HAP-1 (cell line): ENCODE results near the gene C5orf52.
"Not testable (repeated sequence)": the region's sequence is repeated elsewhere in the genome, so short reads cannot be mapped to it uniquely, and the experiment has no call there.

Experiments
- DNase-seq, 2 experiments: peaks; one replicate each; pipeline ENCODE4 v3.0.0-alpha.2; 2016 to 2020; ENCODE audit warnings: low spot score in 2 of 2
- H3K27me3 ChIP-seq: fragments of 250-450 bp; sonication (Bioruptor Pico); 2 replicates; pipeline ENCODE4 v1.5.1; 2020; ENCODE audit warnings: low read depth, mild to moderate bottlenecking, moderate library complexity
- H3K36me3 ChIP-seq: fragments of 250-450 bp; sonication (Bioruptor Pico); replicated peaks from 2 replicates; pipeline ENCODE4 v1.5.1; 2020; ENCODE audit warnings: mild to moderate bottlenecking
- H3K4me1 ChIP-seq: fragments of 250-450 bp; sonication (Bioruptor Pico); 2 replicates; pipeline ENCODE4 v1.5.1; 2020; ENCODE audit warnings: mild to moderate bottlenecking
- H3K4me3 ChIP-seq: fragments of 250-450 bp; sonication (Bioruptor Pico); 2 replicates; pipeline ENCODE4 v1.5.1; 2020; ENCODE audit warnings: mild to moderate bottlenecking, moderate library complexity
- H3K9me3 ChIP-seq: fragments of 250-450 bp; sonication (Bioruptor Pico); 2 replicates; pipeline ENCODE4 v1.5.1; 2020; ENCODE audit warnings: mild to moderate bottlenecking, moderate library complexity
- in situ Hi-C: fragments of 300-500 bp; cut with MboI; formaldehyde crosslinking; loops from 3 replicates; pipeline ENCODE4 v1.14.3; 2020; ENCODE audit warnings: low sequenced_read_pairs, inconsistent platforms, mixed read lengths

C5orf52 gene

DNA sequence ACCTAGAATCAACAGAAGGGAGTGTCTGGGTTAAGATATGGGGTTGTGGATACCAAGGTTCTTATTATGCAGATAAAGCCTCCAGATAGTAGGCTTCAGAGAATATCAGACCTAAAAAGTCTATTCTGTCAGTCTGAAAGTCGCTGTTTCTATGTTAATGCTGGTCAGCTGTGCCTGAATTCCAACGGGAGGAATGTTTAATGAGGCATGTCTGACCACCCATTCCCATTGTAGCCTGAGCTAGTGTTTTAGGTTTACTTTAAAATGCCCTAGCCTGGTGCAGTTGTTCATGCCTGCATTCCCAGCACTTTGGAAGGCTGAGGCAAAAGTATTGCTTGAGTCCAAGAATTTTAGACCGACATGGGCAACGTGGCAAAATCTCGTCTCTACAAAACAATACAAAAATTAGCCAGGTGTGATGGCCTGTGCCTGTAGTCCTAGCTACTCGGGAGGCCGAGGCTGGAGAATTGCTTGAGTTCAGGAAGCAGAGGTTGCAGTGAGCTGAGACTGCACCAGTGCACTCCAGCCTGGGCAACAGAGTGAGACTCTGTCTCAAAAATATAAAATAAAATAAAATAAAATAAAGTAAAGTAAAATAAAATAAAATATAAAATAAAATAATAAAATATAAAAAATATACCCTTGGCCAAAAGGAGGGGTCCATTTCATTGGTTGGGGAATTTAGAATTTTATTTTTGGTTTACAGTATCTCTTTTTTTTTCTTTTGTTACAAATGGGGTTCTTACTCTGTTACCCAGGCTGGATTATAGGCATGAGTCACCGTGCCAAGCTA lies 11.3 kb upstream of the C5orf52 start:
- in situ Hi-C loops, result no loop called here

GRCh38 chr5:157665467-157666070 lies 5.8 kb upstream of the C5orf52 start:
- no peaks in the 10 kb centered on the region for H3K27me3 ChIP-seq
- no peaks in the 10 kb centered on the region for H3K36me3 ChIP-seq
- H3K4me1 ChIP-seq, result peaks cover 1% of the 10 kb centered on the region; the same call in 1 of the 2 replicates
- no peak overlapping the region for H3K4me3 ChIP-seq
- no peaks in the 10 kb centered on the region for H3K9me3 ChIP-seq
- in situ Hi-C loops, result no loop called here
- DNase-seq, result no peak

More for the DNA sequence above, 11.3 kb upstream of the C5orf52 start:
- no peaks in the 10 kb centered on the region for H3K4me1 ChIP-seq
- no peaks in the 10 kb centered on the region for H3K9me3 ChIP-seq
- no peaks in the 10 kb centered on the region for H3K36me3 ChIP-seq
- no peak for DNase-seq
- H3K27me3 ChIP-seq, result peaks cover 3% of the 10 kb centered on the region; the same call in 1 of the 2 replicates
- no peak overlapping the region for H3K4me3 ChIP-seq

DNA sequence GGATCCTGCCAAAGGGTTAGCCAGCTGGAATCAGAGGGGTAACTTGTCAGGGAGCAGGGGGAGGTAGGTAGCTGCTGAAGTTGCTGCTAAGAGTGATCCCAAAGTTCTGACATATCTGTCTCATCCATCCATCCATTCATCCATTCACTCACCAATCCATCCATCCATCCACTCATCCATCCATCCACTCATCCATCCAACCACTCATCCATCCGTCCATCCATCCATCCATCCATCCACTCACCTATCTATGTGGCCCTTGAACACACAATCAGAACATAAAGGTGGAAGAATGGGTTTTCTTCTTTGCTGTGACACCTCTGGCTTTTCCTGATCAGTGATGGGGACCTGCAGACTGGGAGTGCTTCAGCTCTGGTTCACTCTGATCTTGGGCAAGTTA lies 3.0 kb upstream of the C5orf52 start:
- in situ Hi-C loops, result no loop called here
- H3K4me1 ChIP-seq, result peaks cover 4% of the 10 kb centered on the region; the same call in 1 of the 2 replicates
- no peak for DNase-seq
- H3K36me3 ChIP-seq, result no peaks in the 10 kb centered on the region
- no peak overlapping the region for H3K4me3 ChIP-seq
- H3K27me3 ChIP-seq, result no peaks in the 10 kb centered on the region
- no peaks in the 10 kb centered on the region for H3K9me3 ChIP-seq

DNA sequence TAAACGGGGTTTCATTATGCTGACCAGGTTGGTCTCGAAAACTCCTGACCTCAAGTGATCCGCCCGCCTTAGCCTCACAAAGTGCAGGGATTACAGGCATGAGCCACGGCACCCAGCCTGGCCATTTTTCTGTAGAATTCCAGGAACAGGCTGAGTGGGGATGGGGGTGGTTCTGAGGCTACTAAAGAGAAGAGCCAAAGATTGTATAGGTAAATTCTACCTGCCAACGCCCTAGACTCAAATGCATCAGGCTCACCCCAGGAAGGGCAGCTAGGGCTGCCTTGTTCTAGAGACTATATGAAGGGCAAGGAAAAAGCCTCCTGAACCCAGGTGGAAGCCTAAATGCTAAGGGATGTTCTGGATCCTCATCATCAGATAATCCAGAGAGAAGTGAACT lies 1.6 kb upstream of the C5orf52 start:
- in situ Hi-C loops, result no loop called here
- Histone ChIP-seq H3K4me3 (no peak overlapping the region), H3K4me1 (peaks cover 4% of the 10 kb centered on the region; the same call in 1 of the 2 replicates), H3K36me3 (no peaks in the 10 kb centered on the region), H3K27me3 (no peaks in the 10 kb centered on the region), H3K9me3 (no peaks in the 10 kb centered on the region)
- no peak for DNase-seq

DNA sequence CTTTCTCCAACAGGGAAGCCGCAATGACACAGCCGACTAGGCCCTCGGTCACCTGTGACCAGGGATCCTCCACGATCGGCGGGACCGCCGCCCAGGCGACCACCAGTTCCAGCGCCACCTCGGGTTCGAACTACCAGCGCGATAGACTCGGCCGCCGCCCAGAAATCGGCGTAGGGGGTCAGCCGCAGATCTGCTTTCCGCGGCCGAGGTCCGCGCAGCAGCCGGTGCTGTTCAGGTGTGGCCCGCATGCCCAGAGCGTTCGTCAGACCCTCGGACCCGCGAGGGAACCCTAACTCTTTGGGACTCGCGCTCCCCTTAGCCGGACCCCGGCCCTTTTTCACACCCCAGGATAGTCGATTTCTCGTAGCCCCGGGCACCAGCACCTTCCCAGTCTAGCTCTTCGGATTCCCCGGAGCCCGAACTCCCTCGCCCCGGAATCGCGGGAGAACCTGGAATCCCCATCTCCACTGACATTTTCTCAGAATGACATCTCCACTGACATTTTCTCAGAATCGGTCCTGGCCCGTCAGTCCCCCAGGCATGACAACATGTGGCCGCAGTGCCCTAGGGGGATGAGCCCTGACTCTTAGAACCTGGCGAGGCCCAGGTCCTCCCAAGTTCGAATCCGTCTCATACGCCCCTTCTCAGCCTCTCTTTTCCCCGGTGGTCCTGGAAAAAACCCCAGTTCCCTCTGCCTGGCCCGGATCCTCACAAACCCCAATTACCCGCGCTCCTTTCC lies 428 bp downstream of the C5orf52 start:
- H3K4me3 ChIP-seq, result no peak overlapping the region
- in situ Hi-C loops, result no loop called here

GRCh38 chr5:157672976-157673375 lies 1.6 kb downstream of the C5orf52 start:
- in situ Hi-C loops, result no loop called here
- H3K4me3 ChIP-seq, result no peak overlapping the region
- no peaks in the 10 kb centered on the region for H3K27me3 ChIP-seq
- peaks cover 4% of the 10 kb centered on the region; the same call in 1 of the 2 replicates for H3K4me1 ChIP-seq
- DNase-seq, result no peak
- no peaks in the 10 kb centered on the region for H3K36me3 ChIP-seq
- no peaks in the 10 kb centered on the region for H3K9me3 ChIP-seq

More for the DNA sequence above, 428 bp downstream of the C5orf52 start:
- Histone ChIP-seq H3K27me3 (no peaks in the 10 kb centered on the region), H3K9me3 (no peaks in the 10 kb centered on the region), H3K36me3 (no peaks in the 10 kb centered on the region), H3K4me1 (peaks cover 4% of the 10 kb centered on the region; the same call in 1 of the 2 replicates)
- no peak for DNase-seq

GRCh38 chr5:157674351-157674750 lies 3.0 kb downstream of the C5orf52 start:
- H3K4me1 ChIP-seq, in situ Hi-C loops, H3K36me3 ChIP-seq, H3K9me3 ChIP-seq, H3K4me3 ChIP-seq, H3K27me3 ChIP-seq, DNase-seq: not testable (repeated sequence)

GRCh38 chr5:157677931-157678330 lies 6.6 kb downstream of the C5orf52 start:
- peak in 1 of 2 experiments; percentile 26 for DNase-seq
- H3K27me3 ChIP-seq, result no peaks in the 10 kb centered on the region
- no peaks in the 10 kb centered on the region for H3K9me3 ChIP-seq
- no peak overlapping the region for H3K4me3 ChIP-seq
- H3K4me1 ChIP-seq, result no peaks in the 10 kb centered on the region
- H3K36me3 ChIP-seq, result no peaks in the 10 kb centered on the region
- in situ Hi-C loops, result no loop called here

DNA sequence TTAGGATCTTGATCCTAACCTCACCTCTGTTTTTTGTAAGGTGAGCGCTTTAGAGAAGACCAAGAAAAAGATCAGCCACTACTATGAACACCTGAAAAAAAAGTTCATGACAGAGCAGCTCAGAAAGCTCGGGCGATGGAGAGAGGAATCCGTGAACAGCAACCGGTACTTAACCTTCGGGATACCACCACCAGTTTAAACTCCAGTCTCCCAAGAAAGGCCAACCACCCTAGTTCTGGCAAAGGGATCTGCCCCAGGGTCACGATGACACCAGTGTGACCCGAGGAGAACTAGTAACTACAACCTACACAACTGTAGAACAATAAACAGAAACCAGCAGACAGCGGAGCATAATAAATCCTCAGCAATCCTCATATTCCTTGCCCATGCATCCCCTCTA lies 8.5 kb downstream of the C5orf52 start:
- in situ Hi-C loops, result no loop called here

GRCh38 chr5:157680239-157680638 lies 8.9 kb downstream of the C5orf52 start:
- Histone ChIP-seq H3K36me3 (no peaks in the 10 kb centered on the region), H3K9me3 (no peaks in the 10 kb centered on the region), H3K4me1 (no peaks in the 10 kb centered on the region), H3K27me3 (no peaks in the 10 kb centered on the region), H3K4me3 (no peak overlapping the region)
- DNase-seq, result no peak
- in situ Hi-C loops, result no loop called here

More for the DNA sequence above, 8.5 kb downstream of the C5orf52 start:
- DNase-seq, result no peak
- Histone ChIP-seq H3K9me3 (no peaks in the 10 kb centered on the region), H3K27me3 (no peaks in the 10 kb centered on the region), H3K4me1 (no peaks in the 10 kb centered on the region), H3K4me3 (no peak overlapping the region), H3K36me3 (no peaks in the 10 kb centered on the region)

DNA sequence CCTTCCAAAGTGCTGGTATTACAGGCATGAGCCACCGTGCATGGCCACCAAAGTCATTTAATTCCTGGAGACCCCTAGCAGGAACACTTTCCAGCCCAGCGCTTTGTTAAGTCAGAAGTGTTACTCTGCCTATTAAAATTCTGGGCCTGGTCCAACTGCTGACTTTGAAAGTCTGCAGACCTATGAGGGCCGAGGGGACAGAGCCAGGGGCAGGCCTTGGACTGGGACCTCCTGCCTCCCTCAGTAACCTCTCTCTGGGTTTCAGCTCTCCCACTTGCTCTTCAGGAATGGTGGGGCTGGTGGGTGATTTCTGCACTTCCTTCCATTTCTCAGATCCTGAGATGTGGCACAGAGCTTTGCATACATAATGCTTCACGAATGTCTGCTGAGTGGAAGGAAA lies 9.7 kb downstream of the C5orf52 start:
- no peak overlapping the region for H3K4me3 ChIP-seq
- H3K4me1 ChIP-seq, result no peaks in the 10 kb centered on the region
- no peaks in the 10 kb centered on the region for H3K36me3 ChIP-seq
- in situ Hi-C loops, result no loop called here
- no peaks in the 10 kb centered on the region for H3K27me3 ChIP-seq
- no peaks in the 10 kb centered on the region for H3K9me3 ChIP-seq
- DNase-seq, result no peak

- DNase-seq, result no peak
- in situ Hi-C loops, result no loop called here
- H3K36me3 ChIP-seq, result no peaks in the 10 kb centered on the region
- H3K4me1 ChIP-seq, result no peaks in the 10 kb centered on the region
- H3K9me3 ChIP-seq, result no peaks in the 10 kb centered on the region
- H3K27me3 ChIP-seq, result no peaks in the 10 kb centered on the region
- H3K4me3 ChIP-seq, result no peak overlapping the region
These were observed 10.9 kb downstream of the C5orf52 start for GRCh38 chr5:157682257-157682656.

DNA sequence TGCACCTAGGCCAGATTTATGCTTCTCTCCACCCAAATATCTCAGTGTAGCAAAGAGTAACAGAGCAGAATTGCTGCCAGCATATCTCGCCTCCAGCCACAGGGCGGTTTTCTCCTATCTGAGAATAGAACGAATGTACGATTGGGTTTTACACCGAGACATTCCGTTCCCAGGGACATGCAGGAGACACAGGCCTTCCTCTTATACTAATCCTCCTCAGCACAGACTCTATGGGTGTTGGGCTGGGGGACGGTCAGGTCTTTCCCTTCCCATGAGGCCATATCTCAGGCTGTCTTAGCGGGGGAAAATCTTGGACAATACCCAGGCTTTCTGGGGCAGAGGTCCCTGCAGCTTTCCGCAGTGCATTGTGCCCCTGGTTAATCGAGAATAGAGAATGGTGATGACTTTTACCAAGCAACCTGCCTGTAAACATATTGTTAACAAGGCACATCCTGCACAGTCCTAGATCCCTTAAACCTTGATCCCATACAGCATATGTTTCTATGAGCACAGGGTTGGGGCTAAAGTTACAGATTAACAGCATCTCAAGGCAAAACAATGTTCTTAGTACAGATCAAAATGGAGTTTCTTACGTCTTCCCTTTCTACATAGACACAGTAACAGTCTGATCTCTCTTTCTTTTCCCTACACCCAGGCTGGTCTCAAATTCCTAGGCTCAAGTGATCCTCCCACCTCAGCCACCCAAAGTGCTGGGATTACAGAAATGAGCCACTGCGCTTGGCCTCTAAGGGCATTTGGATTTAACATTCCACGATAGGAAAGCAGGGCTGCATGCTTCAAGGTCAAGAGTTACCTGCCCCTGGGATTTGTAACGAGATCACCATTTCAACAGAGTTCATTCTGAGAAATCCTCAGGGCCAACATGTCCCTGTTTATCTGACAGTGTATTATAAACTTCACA lies 15.2 kb downstream of the C5orf52 start:
- H3K36me3 ChIP-seq, H3K4me1 ChIP-seq, H3K27me3 ChIP-seq, DNase-seq, in situ Hi-C loops, H3K4me3 ChIP-seq, H3K9me3 ChIP-seq: not testable (repeated sequence)
